ENCODE data around the gene CNMD. TPM values are rescaled to one million over a fixed set of nuclear protein-coding genes. Genes with fewer than 3 reads are reported as not detected.

CNMD gene
- total RNA-seq, 1 donor from 2014 or later = 2.8 TPM

DNA sequence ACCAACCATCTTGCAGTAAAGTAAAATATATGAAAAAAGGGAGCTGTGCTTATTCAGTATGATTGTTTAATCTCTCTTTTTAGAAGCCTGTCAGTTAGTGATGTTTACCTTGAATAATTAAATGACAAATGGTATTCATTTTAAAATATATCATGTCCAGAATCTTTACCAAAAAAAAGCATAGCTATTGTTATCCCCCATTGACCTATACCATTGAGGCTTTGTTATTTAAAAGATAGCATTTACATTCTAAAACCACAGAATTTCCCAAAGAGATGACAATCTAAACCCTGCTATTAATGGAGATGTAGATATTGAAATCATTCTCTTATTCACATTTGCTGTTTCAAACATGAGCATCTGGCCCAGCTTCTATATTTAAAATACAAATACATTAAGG lies 2.2 kb downstream of the CNMD start:
- Mint-ChIP-seq H3K4me1 (peaks cover 31% of the 10 kb centered on the region), H3K36me3 (ENCODE audit: low read depth) (no peaks in the 10 kb centered on the region), H3K9me3 (no peaks in the 10 kb centered on the region), H3K27ac (ENCODE audit: unreplicated experiment) (no peak overlapping the region), H3K4me3 (no peak overlapping the region), H3K27me3 (ENCODE audit: low read depth) (peaks cover 28% of the 10 kb centered on the region)
- TF ChIP-seq, protein P1, sequence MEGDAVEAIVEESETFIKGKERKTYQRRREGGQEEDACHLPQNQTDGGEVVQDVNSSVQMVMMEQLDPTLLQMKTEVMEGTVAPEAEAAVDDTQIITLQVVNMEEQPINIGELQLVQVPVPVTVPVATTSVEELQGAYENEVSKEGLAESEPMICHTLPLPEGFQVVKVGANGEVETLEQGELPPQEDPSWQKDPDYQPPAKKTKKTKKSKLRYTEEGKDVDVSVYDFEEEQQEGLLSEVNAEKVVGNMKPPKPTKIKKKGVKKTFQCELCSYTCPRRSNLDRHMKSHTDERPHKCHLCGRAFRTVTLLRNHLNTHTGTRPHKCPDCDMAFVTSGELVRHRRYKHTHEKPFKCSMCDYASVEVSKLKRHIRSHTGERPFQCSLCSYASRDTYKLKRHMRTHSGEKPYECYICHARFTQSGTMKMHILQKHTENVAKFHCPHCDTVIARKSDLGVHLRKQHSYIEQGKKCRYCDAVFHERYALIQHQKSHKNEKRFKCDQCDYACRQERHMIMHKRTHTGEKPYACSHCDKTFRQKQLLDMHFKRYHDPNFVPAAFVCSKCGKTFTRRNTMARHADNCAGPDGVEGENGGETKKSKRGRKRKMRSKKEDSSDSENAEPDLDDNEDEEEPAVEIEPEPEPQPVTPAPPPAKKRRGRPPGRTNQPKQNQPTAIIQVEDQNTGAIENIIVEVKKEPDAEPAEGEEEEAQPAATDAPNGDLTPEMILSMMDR (conservative IDR thresholded peaks at IDR 0.05) = no peak
- DNase-seq (ENCODE audit: low read depth, low spot score) = no peak

DNA sequence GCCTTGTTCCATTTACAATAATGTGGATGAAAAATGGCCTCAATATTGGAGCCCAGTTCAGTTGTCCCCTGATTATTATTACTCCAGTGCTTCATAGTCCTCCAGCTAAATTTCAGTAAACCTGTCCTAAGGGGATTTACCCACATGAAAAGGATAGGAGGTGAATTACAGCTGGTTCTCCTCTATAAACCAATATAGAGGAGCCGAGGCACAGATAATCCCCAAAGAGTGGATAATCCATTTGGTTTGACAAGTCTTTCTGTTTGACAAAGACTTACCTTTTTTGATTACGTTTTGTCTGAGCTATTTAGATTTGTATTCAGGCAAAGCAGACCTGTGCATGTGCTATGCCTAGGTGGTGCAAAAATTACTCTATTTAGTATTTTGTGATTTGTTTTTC lies 2.7 kb downstream of the CNMD start:
- H3K4me3 Mint-ChIP-seq = no peak overlapping the region
- no peak overlapping the region for H3K27ac Mint-ChIP-seq (ENCODE audit: unreplicated experiment)
- no peaks in the 10 kb centered on the region for H3K9me3 Mint-ChIP-seq
- no peak for DNase-seq (ENCODE audit: low read depth, low spot score)
- H3K27me3 Mint-ChIP-seq (ENCODE audit: low read depth) = peaks cover 28% of the 10 kb centered on the region
- TF ChIP-seq, protein P1 (conservative IDR thresholded peaks at IDR 0.05) = no peak
- no peaks in the 10 kb centered on the region for H3K36me3 Mint-ChIP-seq (ENCODE audit: low read depth)
- H3K4me1 Mint-ChIP-seq = peaks cover 31% of the 10 kb centered on the region

DNA sequence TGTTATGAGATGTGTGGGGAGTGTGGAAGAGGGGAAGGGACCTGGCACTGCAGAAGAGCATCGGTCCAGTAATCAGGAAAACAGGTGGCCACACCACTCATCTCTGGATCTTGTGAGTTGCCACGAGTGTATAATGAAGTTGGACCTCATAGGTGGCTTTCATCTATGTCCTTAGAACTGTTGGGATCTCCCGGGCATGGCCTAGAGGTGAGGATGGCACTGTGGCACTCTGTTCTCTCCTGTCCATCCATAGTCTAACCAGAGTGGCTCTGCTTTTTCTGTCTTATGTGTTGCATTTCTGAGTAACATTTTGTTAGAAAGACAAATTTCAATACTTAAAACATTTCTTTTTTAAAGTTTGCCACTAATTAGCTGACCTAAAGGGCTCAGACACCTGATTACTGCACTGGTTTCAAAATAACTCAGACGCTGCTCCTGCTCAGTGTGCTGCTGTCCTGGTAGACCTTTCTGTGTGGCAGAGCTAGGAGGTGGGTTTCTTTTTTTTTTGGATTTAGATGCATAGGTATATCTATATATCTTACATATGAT lies 5.5 kb downstream of the CNMD start:
- TF ChIP-seq, protein P1 (conservative IDR thresholded peaks at IDR 0.05) = no peak
- Mint-ChIP-seq H3K36me3 (ENCODE audit: low read depth) (peaks cover 4% of the 10 kb centered on the region), H3K4me3 (no peak overlapping the region), H3K27me3 (ENCODE audit: low read depth) (peaks cover 6% of the 10 kb centered on the region), H3K9me3 (no peaks in the 10 kb centered on the region), H3K27ac (ENCODE audit: unreplicated experiment) (no peak overlapping the region), H3K4me1 (peaks cover 17% of the 10 kb centered on the region)
- DNase-seq (ENCODE audit: low read depth, low spot score) = no peak

DNA sequence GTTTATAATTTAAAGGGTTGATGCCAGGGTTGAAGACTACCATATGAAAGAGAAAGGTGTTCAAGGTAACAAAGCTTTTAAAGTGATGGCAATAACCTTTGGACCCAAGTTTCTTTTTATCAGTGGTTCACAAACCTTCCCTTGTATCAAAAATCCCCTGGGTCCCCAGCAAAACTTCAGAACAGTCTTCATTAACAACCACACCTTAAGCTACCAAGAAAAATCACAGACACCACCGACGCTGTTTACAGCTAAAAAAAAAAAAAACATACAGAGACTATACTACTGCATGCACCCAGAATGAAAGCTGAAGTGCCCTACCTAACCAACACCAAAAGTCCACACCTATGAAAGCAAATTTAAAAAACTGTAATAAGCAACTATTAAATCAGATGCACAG lies 13.4 kb downstream of the CNMD start:
- DNase-seq (ENCODE audit: low read depth, low spot score) = no peak
- H3K27ac Mint-ChIP-seq (ENCODE audit: unreplicated experiment) = no peak overlapping the region
- TF ChIP-seq, protein P1 (conservative IDR thresholded peaks at IDR 0.05) = no peak
- H3K36me3 Mint-ChIP-seq (ENCODE audit: low read depth) = peaks cover 8% of the 10 kb centered on the region
- H3K4me1 Mint-ChIP-seq = peaks cover 11% of the 10 kb centered on the region
- H3K4me3 Mint-ChIP-seq = no peak overlapping the region
- H3K27me3 Mint-ChIP-seq (ENCODE audit: low read depth) = no peaks in the 10 kb centered on the region
- H3K9me3 Mint-ChIP-seq = peaks cover 6% of the 10 kb centered on the region

DNA sequence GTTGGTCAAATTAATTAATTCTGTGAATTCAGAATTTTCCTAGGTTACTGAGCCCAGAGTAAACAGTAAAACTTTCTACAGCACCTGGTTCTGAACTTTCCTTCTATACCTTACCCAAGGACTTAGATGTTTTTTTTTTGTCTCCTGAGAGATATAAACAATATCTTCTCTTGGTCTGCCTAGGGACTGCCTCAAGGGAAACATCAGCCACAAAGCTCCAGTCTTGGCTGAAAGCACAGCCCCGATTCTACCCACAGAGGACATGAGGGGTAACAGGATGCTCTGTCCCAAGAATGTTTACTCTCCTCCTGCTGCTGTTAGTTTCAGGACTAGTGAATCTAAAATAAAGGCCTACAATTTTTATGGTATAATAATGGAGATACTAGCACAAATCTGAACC lies 14.3 kb downstream of the CNMD start:
- H3K36me3 Mint-ChIP-seq (ENCODE audit: low read depth) = peaks cover 4% of the 10 kb centered on the region
- H3K9me3 Mint-ChIP-seq = peaks cover 6% of the 10 kb centered on the region
- no peaks in the 10 kb centered on the region for H3K27me3 Mint-ChIP-seq (ENCODE audit: low read depth)
- TF ChIP-seq, protein P1 (conservative IDR thresholded peaks at IDR 0.05) = no peak
- DNase-seq (ENCODE audit: low read depth, low spot score) = no peak
- H3K4me3 Mint-ChIP-seq = no peak overlapping the region
- no peak overlapping the region for H3K27ac Mint-ChIP-seq (ENCODE audit: unreplicated experiment)
- peaks cover 11% of the 10 kb centered on the region for H3K4me1 Mint-ChIP-seq
